GM21723 (cell line): Measurements from ENCODE around the gene NIN.
A peak's percentile ranks its signal among the peaks of the same experiment; 100 is the strongest.

Experiments used
- ATAC-seq: cut with Tn5 transposase; IDR thresholded peaks from one replicate; pipeline ENCODE4 v1.9.1; 2021; ENCODE audit warnings: mild to moderate bottlenecking, moderate library complexity; ENCODE audit not compliant: unreplicated experiment

Gene NIN, protein sequence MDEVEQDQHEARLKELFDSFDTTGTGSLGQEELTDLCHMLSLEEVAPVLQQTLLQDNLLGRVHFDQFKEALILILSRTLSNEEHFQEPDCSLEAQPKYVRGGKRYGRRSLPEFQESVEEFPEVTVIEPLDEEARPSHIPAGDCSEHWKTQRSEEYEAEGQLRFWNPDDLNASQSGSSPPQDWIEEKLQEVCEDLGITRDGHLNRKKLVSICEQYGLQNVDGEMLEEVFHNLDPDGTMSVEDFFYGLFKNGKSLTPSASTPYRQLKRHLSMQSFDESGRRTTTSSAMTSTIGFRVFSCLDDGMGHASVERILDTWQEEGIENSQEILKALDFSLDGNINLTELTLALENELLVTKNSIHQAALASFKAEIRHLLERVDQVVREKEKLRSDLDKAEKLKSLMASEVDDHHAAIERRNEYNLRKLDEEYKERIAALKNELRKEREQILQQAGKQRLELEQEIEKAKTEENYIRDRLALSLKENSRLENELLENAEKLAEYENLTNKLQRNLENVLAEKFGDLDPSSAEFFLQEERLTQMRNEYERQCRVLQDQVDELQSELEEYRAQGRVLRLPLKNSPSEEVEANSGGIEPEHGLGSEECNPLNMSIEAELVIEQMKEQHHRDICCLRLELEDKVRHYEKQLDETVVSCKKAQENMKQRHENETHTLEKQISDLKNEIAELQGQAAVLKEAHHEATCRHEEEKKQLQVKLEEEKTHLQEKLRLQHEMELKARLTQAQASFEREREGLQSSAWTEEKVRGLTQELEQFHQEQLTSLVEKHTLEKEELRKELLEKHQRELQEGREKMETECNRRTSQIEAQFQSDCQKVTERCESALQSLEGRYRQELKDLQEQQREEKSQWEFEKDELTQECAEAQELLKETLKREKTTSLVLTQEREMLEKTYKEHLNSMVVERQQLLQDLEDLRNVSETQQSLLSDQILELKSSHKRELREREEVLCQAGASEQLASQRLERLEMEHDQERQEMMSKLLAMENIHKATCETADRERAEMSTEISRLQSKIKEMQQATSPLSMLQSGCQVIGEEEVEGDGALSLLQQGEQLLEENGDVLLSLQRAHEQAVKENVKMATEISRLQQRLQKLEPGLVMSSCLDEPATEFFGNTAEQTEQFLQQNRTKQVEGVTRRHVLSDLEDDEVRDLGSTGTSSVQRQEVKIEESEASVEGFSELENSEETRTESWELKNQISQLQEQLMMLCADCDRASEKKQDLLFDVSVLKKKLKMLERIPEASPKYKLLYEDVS (N-terminal part only)

GRCh38 chr14:50830932-50831725, at the start of gene NIN:
Gene NIN, minus strand, starts transcription at chr14:50831162. Its CDS starts 9,106 bp downstream, at chr14:50822056.
- ATAC-seq = peak; percentile 83

- peak; percentile 97 for ATAC-seq
Measured at GRCh38 chr14:50875359-50876070, 44.6 kb upstream of the NIN start.

DNA sequence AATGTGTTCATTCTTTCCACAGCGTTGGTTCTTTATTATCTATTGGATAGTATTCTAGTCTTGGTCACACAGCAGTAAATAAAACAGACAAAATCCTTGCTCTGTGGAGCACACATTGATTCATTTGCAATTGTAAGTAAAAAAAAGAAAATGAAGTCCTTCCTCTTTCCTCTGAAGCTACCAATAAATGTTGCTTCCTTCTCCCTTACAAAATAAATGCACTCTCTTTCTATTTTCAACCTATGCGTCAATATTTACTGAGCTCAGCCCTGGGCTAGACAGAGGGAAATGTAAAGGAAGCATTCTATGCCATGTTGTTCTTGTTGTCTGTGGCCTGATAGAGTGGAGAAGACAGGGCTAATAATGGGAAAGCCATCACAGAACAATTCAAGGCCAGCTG, 43.8 kb upstream of the NIN start:
- ATAC-seq = no peak

GRCh38 chr14:50871914-50872732, 41.2 kb upstream of the NIN start, which contains the start of gene ABHD12B:
Gene ABHD12B, plus strand, starts transcription at chr14:50872053. Its CDS starts 122 bp downstream, at chr14:50872175.
- ATAC-seq = no peak

GRCh38 chr14:50871228-50871627, 40.3 kb upstream of the NIN start:
- no peak for ATAC-seq

GRCh38 chr14:50865391-50866076, 34.6 kb upstream of the NIN start:
- no peak for ATAC-seq

DNA sequence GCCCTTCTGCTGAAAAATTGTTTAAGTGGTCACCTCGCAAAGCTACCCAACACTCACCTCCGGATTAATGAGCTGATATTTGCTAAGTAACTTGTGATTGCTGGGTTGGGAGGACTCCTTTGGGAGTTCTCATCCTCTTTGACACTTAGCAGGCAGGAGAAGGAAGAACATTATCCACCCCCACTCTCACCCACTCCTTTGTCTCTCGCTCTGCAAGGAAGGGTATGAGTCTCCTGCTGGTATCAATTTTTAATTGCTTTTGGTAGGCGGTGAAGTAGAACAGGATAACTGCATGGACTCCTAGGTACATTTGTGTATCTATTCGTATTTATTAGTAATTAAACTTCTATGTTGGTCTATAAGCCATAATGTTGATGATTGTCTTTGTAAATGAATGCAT, 34.0 kb upstream of the NIN start:
- no peak for ATAC-seq

- no peak for ATAC-seq
Measured at GRCh38 chr14:50864237-50864636, 33.3 kb upstream of the NIN start.

DNA sequence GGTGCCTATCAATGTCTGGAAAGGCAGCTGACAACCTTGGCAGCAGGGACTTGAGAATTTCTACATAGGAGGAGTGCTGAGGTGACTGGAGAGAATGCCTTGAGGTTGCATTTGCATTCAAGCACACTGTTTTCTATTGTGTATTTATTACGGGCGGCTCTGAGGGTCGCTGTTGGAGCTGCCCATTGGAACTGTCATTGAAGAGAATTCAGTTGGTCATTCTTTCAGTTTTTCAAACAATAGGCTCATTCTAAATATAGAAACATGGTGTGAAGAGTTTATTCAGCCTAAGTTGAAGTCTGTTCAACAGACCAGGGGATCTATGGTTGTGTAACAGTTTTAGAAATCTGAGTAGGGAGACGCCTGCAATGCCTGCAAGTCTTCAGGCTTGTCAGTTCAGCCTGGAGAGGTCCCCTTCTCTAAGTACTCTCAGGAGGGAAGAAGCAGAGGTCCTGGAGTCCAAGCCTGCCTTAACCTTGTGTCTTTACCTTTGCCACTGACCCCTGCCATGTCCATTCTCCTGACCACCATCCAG, 31.1 kb upstream of the NIN start:
- ATAC-seq = no peak

GRCh38 chr14:50860478-50861086, 29.6 kb upstream of the NIN start:
- ATAC-seq = peak; percentile 60

GRCh38 chr14:50859296-50859624, 28.3 kb upstream of the NIN start:
- ATAC-seq = no peak

DNA sequence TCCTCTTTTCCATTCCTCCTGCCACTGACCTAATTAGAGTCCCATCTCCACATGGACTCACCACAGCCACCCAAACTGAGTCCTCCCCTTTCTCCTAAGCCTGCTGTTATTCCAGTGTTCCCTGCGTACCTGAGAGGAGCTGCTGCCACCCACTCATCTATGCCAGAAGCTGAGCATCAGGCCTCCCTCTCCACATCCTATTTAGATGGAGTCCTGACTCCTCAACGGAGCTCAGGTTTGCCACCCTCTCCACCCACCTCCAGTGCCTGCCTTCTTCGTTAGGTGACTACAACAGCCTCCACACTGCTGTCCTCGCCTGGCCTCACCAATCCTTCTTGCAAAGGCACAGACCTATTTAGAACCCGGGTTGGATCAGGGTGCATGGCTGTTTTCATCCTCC, 25.7 kb upstream of the NIN start:
- no peak for ATAC-seq

DNA sequence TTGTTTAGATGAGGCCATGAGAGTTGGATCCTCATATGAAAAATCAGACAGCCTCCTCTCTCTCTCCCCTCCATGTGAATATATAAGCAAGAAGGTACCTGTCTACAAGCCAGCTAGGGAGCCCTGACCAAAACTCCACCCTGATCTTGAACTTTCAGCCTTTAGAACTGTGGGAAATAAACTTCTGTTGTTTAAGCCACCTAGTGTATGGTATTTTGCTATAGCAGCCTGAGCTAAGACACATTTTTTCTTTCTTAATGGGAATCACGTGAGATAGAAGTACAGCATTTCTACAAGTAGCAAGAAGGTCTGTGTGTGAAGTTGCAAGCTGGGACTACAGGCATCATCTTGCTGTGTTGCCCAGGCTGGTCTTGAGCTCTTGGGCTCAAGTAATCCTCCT, 24.6 kb upstream of the NIN start:
- no peak for ATAC-seq

DNA sequence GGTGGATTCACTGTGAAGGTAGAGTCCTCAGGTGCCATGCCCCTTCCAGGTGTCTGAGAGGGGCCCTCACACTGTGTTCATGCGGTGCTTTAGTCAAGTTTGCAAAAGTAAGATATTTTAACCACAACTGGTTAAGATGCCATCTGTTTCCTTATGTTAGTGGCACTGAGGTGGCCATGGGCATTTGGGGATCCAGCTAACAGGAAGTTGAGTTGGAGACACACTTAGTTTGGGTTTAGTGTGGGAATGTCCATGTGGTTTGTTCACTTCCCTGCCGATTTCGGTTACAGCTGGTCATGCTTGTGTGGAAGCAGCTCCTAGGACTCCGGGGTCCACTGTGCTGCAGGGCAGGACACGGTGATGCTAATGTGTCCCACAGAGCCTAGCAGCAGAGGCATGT, 23.6 kb upstream of the NIN start:
- ATAC-seq = no peak

- no peak for ATAC-seq
Measured at GRCh38 chr14:50853891-50854290, 22.9 kb upstream of the NIN start.

- no peak for ATAC-seq
Measured at GRCh38 chr14:50846226-50846880, 15.4 kb upstream of the NIN start.

DNA sequence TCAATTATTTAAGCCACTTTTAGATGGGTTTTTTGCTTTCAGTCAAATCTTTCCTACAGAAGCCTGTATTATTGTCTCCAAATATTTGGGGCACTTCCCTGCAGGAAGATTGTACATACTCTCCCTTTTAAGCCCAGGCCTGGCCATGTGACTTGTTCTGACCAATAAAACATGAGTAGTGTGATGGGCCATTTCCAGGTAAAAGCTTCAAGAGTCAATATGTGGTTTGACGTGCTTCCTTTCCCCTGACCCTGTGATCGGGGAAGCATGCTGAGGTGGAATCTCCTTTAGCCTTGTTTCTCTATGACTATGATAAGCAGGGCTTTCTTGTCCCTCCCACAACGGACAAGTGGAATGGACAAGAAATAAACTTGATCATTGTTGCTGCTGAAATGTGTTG, 14.2 kb upstream of the NIN start:
- no peak for ATAC-seq
